T1000 (cell line): ENCODE results near the gene LRBA.
"Not testable (repeated sequence)": the region's sequence is repeated elsewhere in the genome, so short reads cannot be mapped to it uniquely, and the experiment has no call there.

ENCODE experiments used
- DNase-seq: peaks from one replicate; lab custom pipeline; 2025; ENCODE audit warnings: mixed read lengths; lab: John Stamatoyannopoulos, UW

LRBA gene

DNA sequence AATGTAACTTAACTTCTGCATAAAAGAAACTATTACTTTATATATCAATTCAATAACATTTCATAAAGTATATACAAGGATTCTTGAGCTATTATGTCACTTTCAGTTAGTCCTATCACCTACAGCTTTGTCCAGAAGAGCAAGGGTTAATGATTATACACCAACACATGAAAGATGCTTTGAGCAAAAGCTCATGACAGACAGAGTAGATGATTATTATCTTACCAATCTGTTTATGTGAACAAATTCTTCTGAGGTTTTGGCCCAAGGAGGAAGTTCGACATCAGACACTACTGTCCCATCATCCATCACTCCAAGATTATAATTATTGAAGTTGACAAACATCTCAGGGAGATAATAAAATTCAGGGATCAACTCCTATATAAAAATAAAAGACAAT lies 599.9 kb downstream of the LRBA start:
- DNase-seq = no peak

DNA sequence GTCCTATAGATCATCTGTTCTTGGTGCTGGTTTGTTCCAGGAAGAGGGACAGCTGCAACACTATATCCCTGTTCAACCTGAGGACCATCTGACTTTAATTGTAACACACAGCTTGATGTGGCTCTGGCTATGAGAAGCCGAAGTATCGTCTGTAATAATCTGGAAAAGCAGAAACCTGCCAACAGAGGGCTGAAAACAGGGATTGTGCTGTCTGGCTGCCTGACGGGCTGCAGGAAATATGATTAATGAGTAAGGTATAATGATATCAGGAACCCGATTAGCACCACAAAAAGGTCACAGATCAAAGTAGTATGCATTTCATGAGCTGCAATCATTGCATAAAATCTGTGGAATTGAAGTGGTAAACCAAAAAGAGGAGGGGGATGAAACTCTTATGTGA lies 603.6 kb downstream of the LRBA start:
- DNase-seq = no peak

GRCh38 chr4:150402871-150403272 lies 612.2 kb downstream of the LRBA start:
- DNase-seq = no peak

DNA sequence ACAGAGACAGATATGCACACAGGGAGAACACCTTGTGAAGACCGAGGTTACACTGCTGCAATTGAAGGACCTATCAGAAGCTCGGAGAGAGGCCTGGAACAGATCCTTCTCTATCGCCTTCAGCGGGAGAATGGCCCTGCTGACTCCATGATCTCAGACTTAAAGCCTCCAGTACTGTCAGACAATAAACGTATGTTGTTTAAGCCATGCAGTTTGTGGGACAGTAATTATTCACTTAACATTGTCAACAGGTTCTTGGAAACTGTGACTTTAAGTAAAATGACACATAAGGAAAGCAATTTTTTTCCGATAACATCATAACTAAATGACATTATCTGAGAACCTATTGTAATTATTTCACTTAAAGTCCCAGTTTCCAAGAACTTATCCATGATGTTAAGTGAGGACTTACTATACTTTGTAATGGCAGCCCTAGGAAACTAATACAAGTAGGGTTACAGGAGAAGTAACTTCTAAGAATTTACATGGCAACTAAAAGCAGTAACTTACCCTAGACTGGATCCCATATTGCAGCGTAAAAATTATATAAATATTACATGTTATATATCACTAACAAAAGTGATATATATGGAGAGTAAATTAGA lies 613.9 kb downstream of the LRBA start:
- no peak for DNase-seq

- DNase-seq = no peak
These were observed 619.2 kb downstream of the LRBA start for GRCh38 chr4:150395872-150396271.

GRCh38 chr4:150394046-150394445 lies 621.0 kb downstream of the LRBA start:
- DNase-seq = no peak

DNA sequence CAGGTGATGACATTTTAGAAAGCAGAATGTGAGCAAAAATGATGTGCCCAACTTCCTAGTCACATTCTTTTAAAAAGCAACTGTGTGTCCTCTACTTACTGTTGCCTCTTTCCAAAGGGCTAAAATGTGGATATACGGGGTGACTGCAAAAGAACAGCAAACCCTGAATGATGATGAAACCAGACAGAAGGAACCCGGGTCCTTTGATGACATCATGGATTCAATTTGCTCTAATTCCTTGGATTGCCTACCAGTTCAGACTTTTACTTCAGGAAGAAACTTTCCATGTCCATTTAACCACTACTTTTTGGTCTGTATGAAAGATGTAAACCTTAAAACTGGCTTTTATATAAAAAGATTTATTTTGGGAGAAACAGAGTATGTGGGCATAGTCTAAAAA lies 624.0 kb downstream of the LRBA start:
- no peak for DNase-seq

DNA sequence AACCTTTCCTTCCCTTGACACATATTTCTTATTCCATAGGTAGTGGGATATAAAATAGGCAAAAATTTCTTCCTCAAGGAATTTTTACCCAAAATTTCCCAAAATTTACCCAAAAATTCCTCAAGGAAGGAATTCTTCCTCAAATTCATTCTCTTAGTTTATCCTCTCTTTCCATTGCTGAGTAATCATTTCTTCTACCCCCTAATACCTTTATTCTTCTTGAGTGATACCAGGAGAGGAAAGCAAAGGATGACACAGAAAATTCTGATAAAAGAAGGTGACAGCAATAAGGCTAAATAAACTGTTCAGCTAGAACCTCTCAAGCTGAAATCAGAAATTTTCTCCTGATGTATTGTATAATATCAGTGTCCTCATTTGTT lies 624.6 kb downstream of the LRBA start:
- DNase-seq = no peak

GRCh38 chr4:150389896-150390530 lies 625.1 kb downstream of the LRBA start:
- DNase-seq = no peak

DNA sequence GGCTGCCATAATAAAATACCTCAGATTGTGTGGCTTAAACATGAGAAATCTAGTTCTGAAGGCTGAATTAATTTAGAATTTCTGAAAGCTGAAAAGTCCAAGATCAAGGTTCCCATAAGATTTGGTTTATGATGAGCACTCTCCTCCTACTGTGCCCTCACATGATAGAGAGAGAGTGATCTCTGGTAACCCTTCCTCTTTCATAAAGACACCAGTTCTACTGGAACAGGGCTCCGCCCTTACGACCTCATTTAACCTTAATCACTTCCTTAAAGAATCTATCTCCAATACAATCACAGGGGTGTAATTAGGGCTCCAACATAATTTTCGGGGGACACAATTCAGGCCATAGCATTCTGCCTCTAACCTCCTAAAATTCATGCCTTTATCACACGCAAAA lies 627.1 kb downstream of the LRBA start:
- no peak for DNase-seq

- DNase-seq = not testable (repeated sequence)
These were observed 628.7 kb downstream of the LRBA start for GRCh38 chr4:150386415-150386814.

DNA sequence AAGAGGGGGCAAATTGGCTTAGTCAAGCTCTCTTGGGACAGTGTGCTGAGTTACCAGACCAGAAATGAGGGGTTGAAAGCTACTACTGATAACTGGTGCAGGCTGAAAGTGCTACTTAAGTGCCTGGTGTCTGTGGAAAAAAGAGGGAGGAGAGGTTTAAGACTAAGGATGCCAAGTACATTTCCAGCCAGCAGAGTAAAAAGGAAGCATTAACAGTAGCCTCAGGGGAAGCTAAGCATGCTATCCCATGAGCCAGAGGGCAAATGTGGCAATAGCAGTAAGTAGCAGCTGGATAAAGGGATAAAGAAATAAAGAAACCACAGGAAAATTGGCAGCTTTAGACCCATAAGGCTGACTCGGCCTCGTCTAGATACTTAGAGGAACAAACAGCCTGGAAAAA lies 629.5 kb downstream of the LRBA start:
- peak; percentile 53 for DNase-seq

GRCh38 chr4:150384249-150384648 lies 630.8 kb downstream of the LRBA start:
- DNase-seq = no peak

DNA sequence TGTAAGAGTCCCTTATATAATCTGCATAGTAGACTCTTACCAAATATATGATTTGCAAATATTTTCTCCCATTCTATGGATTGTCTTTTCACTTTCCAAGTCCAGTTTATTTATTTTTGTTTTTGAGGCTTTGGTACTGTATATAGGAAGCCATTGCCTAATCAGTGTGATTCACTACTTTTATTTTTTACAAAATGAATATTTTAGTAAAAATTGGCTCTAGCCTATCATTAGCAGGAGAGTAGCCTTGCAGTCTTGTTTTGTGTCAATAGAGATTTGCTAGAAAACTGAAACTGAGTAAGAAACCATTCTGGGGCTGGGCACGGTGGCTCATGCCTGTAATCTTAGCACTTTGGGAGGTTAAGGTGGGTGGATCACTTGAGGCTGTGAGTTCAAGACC lies 633.1 kb downstream of the LRBA start:
- DNase-seq = no peak

- DNase-seq = no peak
These were observed 633.5 kb downstream of the LRBA start for GRCh38 chr4:150381609-150382008.

- no peak for DNase-seq
These were observed 634.0 kb downstream of the LRBA start for GRCh38 chr4:150381036-150381435.

DNA sequence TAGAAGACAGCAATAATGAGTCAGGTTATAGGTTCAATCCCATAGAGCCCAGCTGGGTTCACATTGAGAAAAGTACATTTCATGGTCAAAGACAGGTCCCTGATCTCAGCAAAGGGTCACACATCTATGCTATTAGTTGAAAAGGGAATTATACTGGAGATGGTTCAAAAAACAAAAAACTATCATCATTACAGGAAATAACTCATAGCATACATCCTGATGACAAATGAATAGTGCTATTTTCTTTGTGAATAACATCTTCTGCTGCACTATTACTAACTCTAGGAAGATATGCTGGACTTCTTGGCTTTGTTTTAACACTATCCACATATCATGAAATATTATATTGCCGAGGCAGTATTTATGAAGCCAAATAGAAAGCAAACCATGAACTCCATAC lies 635.6 kb downstream of the LRBA start:
- no peak for DNase-seq

DNA sequence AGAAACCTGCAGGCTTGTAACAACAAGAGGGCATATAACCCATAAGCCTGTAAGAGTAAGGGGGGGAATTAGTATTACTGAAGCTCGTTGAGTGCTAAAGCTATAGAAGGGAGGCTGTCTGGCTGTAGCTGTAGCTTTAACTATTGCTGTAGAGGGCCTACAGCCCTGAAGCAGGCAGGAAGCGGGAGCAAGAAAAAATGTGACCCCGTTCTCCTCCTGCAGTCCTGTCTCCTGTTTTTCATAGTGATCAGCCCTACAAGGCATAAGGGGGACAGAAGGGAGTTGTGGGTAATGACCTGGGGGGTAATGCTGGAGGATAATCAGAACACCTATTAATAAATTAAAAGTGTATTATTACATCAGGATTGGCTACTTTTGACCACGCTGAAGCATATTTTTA lies 640.1 kb downstream of the LRBA start:
- no peak for DNase-seq

GRCh38 chr4:150371869-150372268 lies 643.2 kb downstream of the LRBA start:
- DNase-seq = no peak

DNA sequence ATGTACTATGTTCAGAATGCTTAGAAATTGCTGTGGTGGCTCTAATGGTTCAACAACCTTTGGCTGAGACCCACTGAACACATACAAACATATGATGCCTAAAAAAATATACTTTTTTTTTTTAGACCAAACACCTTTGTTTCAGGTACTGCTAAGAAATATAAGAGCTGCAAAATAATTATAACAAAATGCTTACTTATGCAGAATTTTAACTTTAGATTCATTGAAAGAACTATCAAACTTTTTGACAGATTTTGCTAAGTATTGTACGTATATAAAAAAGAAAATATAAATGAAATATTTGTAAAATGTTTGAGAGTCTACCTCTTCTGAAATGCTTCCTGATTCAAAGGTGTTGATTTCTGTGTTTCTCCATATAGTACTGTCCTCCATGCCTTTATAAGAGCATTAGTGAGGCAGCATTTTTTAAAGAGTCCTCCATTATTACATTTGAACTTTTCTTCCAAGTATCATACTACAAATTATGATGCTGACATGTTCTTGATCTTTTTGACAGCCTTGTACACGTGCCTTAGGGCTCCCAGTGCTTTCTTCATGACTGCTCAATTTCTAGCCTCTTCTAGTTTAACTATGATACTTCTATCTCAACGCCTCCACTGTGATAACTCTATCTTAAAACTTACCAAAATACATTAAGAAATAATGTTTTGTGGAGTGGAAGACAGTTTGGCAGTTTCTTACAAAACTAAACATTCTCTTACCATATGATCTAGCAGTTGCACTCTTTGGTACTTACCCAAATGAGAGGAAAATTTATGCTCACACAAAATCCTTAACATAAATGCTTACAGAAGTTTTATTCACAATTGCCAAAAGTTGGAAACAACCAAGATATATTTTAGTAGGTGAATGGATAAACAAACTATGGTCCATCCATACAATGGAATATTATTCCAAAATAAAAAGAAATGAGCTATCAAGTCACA lies 645.4 kb downstream of the LRBA start:
- DNase-seq = no peak

DNA sequence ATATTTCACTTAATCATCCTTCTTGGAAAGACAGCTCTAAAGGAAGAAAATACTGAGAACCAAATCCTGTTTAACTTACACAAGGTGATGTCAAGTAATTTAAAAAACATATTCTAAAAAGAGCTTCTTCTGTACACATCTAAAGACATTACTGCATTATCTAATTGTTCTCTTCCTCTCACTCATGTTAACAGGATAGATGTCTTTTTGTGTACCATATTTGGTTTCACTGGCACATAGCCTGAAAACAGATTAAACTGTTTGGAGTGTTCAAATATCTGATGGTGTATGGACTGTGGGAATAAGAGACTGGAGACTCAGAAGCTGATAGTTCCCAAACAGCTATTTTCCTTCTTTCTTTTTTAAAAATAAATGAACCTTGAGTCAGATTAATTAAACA lies 646.4 kb downstream of the LRBA start:
- no peak for DNase-seq

GRCh38 chr4:150367326-150367725 lies 647.8 kb downstream of the LRBA start:
- no peak for DNase-seq

- DNase-seq = no peak
These were observed 648.5 kb downstream of the LRBA start for GRCh38 chr4:150366487-150366999.
